NT2/D1 (cell line): ENCODE results near the gene SEPTIN11.

Experiments used
- SUZ12 ChIP-seq: IDR thresholded peaks from 2 replicates; pipeline ENCODE4 v1.6.1; 2011; ENCODE audit not compliant: insufficient read length, insufficient read depth; ENCODE audit errors: extremely low read depth
- YY1 ChIP-seq: IDR thresholded peaks from 2 replicates; pipeline ENCODE4 v1.6.1; 2011; ENCODE audit not compliant: insufficient read length, insufficient read depth
- ZNF274 ChIP-seq: IDR thresholded peaks from 2 replicates; pipeline ENCODE4 v1.6.1; 2011; ENCODE audit warnings: mild to moderate bottlenecking, low read depth, low read length

DNA sequence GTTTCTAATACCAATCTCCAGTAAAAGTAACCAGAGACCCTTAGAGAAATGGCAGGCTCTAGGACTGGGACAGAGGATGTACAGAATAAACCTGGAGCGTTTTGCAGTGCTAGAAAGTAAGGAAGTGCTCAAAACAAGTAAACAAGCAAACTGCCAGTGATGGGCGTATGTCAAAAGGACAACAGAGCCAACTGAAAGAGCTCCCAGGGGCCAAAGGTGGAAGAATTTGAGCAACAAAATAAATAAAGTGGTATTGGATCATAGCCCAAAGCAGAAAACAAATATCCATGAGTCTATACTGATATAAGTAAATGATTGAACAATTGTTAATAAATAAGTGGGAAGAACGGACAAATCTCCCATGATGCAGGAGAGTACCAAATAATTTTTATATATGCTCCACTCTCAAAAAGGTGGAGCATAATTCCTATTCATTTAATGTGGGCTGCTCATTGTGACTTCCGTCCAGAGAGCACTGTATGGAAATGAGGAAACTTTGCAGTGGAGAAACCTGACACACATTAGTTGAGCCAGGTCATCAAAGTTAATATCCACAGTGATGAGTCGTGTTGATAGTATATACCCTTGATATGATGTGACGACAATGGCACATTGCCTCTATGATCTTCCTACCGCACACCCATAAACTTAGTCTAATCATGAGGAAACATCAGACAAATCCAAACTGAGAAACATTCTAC, 17.8 kb upstream of the SEPTIN11 start:
- no peak for TF ChIP-seq ZNF274
- no peak for TF ChIP-seq YY1
- no peak for TF ChIP-seq SUZ12
